Stimulated activated CD4-positive, alpha-beta T cell treated with anti-CD3 and anti-CD28 coated beads, Interleukin-4, amount 100 ng/mL, for 4 hours (primary cell): ENCODE results near the gene B3GALT2.
"Not testable (repeated sequence)": the region's sequence is repeated elsewhere in the genome, so short reads cannot be mapped to it uniquely, and the experiment has no call there.

Experiments
- DNase-seq, 2 experiments: peaks; one replicate each; pipeline ENCODE4 v3.0.0-alpha.2; 2020

B3GALT2 gene

GRCh38 chr1:193185901-193186731 is at the start of gene B3GALT2:
TSS of gene B3GALT2 (minus strand) at chr1:193186613. CDS start at chr1:193181562, 5,051 bp downstream.
- no peak for DNase-seq

DNA sequence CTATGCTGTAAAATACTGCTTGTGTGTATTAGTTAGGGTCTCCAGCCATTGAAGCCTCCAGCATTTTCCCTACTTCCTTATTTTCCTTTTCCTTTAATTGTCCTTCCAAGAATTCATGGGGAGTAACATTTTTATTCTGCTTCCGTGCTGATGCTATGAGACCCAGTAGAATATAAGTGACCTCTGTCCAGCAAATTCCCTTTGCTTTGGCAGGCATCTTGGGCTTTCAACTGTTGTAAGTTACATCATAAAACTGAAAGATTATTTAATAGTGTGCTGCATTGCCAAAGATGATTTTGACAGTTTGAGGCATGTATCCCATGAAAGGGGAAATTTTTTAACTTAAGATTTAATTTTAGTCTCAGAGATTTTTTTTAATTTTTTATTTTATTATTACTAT is 48.1 kb upstream of the B3GALT2 start:
- DNase-seq, result no peak

GRCh38 chr1:193231146-193231545 is 44.7 kb upstream of the B3GALT2 start:
- not testable (repeated sequence) for DNase-seq

- no peak for DNase-seq
These were observed 42.7 kb upstream of the B3GALT2 start for GRCh38 chr1:193229136-193229535.

- no peak for DNase-seq
These were observed 35.7 kb upstream of the B3GALT2 start for GRCh38 chr1:193222056-193222615.

GRCh38 chr1:193221651-193222050 is 35.2 kb upstream of the B3GALT2 start:
- no peak for DNase-seq

DNA sequence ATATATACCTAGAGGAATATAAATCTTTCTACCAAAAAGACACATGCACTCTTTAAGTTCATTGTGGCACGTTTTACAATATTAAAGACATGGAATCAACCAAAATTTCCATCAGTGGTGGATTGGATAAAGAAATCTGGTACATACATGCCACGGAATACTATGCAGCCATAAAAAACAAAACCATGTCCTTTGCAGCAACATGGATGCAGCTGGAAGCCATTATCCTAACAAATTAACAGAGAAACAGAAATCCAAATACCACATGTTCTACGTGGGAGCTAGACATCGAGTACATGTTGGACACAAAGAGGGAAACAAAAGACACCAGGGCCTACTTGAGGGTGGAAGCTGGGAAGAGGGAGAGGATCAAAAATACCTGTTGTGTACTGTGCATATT is 33.0 kb upstream of the B3GALT2 start:
- DNase-seq, result no peak

DNA sequence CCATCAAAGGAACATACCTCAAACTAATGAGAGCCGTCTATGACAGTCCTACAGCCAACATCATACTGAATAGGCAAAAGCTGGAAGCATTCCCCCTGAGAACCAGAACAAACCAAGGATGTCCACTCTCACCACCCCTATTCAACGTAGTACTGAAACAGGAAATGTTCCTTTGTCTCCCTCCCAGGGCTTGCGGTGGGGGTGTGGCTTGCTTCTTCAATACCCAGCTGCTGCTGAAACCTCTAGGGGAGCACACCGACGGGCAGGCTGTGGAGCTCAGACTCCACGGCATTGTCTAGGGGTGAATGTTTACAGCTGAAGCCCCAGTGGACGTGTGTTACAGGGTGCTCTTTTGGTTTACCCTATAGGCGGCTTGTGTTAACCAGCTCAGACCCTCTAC is 30.5 kb upstream of the B3GALT2 start:
- no peak for DNase-seq

- no peak for DNase-seq
These were observed 27.6 kb upstream of the B3GALT2 start for GRCh38 chr1:193213998-193214397.

- DNase-seq, result peak in 1 of 2 experiments; percentile 6
These were observed 26.2 kb upstream of the B3GALT2 start for GRCh38 chr1:193212637-193213036.

DNA sequence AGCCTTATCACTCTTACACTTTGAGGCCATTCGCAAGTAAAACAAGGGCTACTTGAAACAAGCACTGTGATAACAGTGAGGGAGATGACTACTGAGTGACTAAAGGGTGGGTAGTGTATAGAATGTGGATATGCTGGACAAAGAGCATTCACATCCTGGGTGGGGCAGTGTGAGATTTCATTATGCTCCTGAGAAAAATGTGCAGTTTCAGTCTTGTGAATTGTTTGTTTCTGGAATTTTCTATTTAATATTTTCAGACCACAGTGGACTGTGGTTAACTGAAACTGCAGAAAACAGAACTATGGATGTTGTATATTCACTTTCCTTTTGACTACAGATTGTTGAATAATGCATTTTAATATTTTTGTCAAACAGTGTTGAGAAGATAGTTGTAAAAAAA is 25.1 kb upstream of the B3GALT2 start:
- DNase-seq, result no peak

- DNase-seq, result no peak
These were observed 24.6 kb upstream of the B3GALT2 start for GRCh38 chr1:193210996-193211395.

DNA sequence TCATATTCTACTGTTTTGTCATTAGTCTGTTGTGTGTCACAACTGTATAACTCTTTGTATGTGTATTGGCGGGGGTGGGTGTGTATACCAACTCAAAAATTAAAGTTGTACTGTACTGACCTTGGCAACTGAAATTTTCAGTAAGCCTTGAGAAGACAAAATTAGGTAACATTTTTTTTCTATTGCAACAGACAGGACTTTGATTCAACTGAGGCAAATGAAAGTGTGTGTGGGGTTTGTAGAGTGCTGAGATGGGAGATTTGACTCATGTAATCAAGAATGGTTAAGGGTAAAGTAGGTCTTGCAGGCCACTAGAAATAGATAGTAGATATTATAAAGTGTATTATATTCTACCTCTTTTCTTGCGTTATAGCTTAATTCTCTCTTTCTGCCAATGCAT is 14.6 kb upstream of the B3GALT2 start:
- no peak for DNase-seq

- no peak for DNase-seq
These were observed 13.5 kb upstream of the B3GALT2 start for GRCh38 chr1:193199940-193200339.

GRCh38 chr1:193192586-193192985 is 6.2 kb upstream of the B3GALT2 start:
- DNase-seq, result no peak

- no peak for DNase-seq
These were observed 3.8 kb upstream of the B3GALT2 start for GRCh38 chr1:193190096-193190744.

GRCh38 chr1:193189442-193190095 is 3.2 kb upstream of the B3GALT2 start:
- no peak for DNase-seq

DNA sequence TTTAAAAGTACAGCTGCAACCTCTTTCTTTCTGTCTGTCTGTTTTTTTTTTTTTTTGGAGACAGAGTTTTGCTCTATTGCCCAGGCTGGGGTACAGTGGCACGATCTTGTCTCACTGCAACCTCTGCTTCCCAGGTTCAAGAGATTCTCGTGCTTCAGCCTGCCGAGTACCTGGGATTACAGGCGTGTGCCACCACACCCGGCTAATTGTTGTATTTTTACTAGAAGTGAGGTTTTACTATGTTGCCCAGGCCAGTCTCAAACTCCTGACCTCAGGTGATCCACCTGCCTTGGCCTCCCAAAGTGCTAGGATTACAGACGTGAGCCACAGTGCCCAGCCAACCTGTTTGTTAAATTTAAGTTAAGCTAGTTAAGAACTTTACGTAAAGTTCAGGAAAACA is 2.5 kb upstream of the B3GALT2 start:
- not testable (repeated sequence) for DNase-seq

GRCh38 chr1:193187114-193187513 is 701 bp upstream of the B3GALT2 start:
- DNase-seq, result no peak

DNA sequence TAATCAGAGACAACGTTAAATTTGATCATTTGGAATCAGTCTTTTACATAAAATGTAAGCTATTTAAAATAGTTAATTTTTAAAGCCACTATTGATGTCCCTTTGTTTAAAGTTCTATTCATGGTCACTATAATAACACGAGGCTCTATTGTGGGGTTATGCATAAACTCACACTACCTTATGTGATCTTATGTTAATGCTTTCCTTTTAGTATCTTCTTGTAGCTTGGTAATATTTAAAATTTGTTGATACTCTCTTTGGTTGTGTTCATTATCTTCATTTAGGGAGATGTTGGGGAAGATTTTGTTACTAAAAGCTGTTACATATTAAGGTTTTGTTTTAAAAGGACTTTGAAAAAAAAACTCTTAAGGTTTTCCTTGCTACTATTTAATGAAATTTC is 1.2 kb downstream of the B3GALT2 start:
- no peak for DNase-seq

- no peak for DNase-seq
These were observed 1.6 kb downstream of the B3GALT2 start for GRCh38 chr1:193184776-193185175.

- DNase-seq, result no peak
These were observed 3.3 kb downstream of the B3GALT2 start for GRCh38 chr1:193183019-193183627.

- no peak for DNase-seq
These were observed 4.4 kb downstream of the B3GALT2 start for GRCh38 chr1:193181985-193182384.
